NCI-H510A treated with DMSO at 0.1 percent for 48 hours (cell line): Measurements from ENCODE around the gene STRN3.
"Not testable (repeated sequence)": the region's sequence is repeated elsewhere in the genome, so short reads cannot be mapped to it uniquely, and the experiment has no call there.

Source experiments
- DNase-seq: peaks from one replicate; lab custom pipeline; 2025; lab: John Stamatoyannopoulos, UW

Gene STRN3

GRCh38 chr14:31001339-31001658 lies 24.9 kb downstream of the STRN3 start:
- DNase-seq: no peak

GRCh38 chr14:31000629-31001338 lies 25.4 kb downstream of the STRN3 start:
- no peak for DNase-seq

DNA sequence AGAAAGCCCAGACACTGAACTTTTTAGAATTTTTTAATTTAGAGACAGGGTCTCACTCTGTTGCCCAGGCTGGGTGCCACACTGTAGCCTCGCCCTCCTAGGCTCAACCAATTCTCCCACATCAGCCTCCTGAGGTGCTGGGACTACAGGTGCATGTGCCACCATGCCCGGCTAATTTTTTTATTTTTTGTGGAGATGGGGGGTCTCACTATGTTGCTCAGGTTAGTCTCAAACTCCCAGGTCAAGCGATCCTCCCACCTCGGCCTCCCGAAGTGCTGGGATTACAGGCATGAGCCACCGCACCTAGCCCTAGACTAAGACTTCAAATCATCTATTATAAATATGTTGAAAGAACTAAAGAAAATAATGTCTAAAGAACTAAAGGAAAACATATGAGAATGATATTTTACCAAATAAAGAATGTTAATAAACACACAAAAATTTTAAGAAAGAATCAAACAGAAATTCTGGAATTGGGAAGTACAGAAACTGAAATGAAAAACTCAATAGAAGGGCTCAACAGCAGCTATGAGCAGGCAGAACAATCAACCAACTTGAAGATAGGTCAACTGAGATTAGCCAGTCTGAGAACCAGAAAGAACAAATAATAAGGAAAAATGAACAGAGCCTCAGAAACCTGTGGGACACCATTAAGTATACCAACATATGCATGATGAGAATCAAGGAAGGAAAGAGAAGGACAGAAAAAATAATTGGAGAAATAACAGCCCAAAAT lies 27.0 kb downstream of the STRN3 start:
- no peak for DNase-seq

DNA sequence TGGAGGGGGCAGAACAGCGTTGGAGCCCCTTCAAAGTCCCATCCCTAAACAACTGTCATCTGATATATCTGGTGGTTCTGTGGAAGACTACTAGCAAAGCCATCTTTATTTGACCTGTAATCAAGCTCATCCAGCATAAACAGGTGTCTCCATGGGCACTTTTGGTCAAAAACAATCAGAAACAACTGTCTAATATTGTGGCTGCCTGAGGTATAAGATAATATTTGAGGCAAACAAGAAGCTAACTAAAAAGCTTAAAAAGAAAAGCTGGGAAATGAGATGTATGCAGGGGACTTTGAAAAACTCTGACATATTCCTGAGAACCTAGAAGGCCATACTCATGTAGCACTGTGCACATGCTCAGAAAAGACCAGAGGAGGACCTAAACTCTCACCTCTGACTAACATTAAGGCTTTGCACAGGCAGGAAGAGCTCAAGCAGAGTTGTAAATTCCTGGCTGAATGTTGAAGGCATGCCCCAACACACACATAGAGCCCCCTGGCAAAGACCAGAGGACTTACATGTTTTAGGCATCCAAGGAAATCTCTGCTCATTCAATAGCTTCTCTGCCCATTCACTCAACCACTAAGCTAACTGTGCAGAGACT lies 28.0 kb downstream of the STRN3 start:
- no peak for DNase-seq

DNA sequence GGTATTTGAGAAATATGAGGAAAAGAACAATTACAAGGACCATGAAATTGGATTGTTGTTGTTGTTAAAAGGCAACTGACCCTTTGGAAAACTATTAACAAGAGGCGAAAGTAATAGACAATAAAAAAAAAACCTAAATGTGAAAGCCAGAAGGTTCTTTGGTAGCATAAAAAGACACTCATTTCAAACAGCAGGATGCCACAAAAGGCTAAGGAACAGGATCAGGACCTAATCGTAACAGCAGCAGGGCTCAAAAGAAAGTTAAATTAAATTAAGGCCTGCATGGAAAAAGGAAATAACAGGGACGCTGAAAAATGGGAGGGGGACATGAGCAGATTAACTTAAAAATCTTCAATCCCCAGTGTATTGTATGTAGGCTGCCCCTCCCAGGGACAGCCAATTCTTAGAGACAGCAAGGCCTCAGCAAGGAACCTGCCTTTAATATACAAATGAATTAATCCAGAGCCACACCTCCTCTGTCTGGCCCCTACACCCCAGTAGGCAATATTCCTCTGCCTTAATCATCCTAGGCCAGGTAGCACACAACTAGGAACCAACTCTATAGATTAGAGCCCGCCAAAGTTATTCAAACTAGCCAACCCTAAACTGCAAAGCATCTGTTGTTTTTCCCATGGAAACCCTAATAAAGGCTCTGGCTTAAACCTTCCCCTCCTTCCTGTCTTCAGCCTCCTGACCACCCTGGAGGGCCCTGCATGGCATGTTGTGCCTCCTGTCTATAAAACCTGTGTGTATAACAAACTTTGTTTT lies 29.1 kb downstream of the STRN3 start:
- DNase-seq: no peak

DNA sequence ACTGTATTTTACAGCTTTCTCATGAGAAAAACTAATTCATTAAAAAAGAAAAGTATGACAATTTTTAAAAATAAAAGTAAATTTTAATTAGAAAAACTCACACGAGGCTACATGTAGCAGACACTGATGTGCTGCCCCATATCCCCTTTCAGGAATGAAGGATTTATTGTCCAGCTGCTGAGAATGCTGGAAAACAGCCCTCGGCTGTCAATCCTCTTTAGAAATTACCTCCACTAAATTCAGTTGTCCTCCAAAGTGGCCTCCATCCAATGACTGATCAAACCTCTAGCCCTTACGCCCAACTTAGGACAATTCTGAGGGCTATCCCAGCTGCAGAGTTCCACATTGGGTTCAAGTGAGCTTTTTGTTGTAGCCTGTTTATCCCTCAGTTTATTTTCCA lies 30.5 kb downstream of the STRN3 start:
- no peak for DNase-seq

DNA sequence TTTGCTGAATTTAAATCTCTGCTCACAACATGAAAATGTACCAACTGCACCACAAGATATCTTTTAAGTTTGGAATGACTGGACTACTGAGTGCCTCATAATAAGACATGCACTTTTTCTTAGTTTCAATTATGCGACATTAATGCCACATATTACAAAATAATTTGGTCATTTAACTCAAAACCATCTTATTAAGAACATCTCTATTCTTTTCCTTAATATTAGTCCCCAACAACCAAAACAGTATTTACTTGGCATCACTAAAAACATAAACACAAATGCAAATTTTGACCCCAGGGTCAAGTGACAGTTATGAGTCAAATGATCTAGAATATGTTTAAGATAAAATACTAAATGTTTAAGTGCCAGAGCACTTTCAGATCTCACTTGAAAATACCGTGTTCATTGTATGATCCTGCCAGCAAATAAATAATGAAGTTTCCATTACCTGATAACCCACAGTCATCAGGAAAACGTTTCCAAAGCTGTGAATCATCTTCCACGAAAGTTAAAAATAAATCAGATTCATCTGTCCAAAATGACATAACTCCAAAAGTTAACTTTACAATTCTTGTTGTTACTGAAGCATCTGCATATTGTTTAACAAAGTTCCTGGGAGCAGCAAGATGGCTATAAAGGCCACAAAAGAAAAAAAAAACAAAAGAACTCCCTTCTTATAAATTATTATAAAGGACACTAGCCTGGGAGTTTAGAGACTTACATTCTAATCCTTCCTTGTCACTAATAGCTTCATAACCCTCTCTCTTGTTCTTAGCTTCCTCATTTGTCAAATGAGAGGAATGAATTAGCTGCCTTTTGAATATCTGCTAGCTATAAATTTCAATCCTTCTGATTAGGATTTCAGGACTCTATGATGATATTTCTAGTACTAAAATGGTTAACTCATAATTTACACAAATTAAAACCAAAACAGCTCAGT lies 31.2 kb downstream of the STRN3 start:
- DNase-seq: no peak

- DNase-seq: no peak
Measured at GRCh38 chr14:30993071-30993470, 33.1 kb downstream of the STRN3 start.

DNA sequence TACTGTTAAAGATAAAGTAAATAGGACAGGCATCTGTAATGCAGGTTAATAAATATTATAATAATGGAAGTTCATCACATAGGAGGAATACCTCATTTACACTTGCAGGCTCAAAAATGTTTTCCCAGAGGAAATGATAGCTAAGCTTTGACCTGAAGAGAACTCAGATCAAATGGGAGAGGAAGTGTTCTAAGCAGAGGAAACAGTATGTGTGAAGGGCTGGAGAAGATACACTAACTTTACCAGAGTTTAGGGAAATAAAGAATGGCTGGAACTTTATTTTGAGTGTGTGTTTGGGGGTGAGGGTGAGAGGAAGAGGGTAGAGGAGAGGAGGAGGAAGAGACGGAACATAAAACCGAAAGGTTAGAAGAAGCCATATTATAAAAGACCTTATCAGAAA lies 34.8 kb downstream of the STRN3 start:
- no peak for DNase-seq

DNA sequence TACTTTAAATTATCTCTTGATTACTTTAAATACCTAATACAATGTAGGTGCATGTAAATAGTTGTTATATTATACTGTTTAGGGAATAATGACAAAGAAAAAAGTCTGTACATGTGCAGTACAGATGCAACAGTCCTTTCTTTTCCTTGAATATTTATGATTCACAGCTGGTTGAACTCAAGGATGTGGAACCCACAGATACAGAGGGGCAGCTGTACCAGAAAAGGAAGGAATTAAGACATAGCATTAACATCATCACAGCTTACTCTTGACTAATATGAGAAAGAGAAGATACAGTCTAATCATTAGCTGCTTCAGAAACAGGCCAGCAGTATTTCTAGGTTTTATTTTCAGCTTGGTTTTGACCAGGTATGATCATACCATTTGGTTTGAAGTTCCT lies 35.4 kb downstream of the STRN3 start:
- DNase-seq: no peak

- no peak for DNase-seq
Measured at GRCh38 chr14:30988509-30988908, 37.7 kb downstream of the STRN3 start.

- DNase-seq: no peak
Measured at GRCh38 chr14:30985796-30986195, 40.4 kb downstream of the STRN3 start.

GRCh38 chr14:30983858-30984257 lies 42.3 kb downstream of the STRN3 start:
- DNase-seq: no peak

DNA sequence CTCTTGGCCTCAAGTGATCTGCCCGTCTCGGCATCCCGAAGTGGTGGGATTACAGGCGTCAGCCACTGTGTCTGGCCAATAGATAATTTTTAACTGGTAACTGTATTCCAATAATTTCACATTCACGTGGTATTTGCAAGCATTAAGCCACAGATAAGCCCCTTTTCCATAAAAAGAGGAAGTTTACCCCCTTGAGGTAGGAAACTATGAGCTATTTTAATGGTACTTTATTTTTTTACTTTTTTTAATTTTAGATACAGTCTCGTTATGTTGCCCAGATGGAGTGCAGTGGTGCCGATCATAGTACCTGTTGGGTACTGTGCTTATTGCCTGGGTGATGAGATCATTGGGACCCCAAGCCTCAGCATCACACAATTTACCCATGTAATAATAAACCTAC lies 43.6 kb downstream of the STRN3 start:
- no peak for DNase-seq

DNA sequence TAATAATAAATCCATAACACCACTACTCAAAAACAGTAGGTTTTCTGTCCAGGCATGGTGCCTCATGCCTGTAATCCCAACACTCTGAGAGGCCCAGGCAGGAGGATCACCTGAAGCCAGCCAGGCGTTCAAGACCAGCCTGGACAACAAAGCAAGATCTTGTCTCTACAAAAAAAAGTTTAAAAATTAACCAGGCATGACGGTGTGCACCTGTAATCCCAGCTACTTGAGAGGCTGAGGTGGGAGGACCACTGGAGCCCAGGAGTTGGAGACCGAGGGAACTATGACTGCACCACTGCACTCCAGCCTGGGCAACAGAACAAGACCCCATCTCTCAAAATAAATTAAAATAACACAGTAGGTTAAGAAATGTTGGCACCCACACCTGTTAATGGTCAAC lies 45.2 kb downstream of the STRN3 start:
- DNase-seq: no peak

DNA sequence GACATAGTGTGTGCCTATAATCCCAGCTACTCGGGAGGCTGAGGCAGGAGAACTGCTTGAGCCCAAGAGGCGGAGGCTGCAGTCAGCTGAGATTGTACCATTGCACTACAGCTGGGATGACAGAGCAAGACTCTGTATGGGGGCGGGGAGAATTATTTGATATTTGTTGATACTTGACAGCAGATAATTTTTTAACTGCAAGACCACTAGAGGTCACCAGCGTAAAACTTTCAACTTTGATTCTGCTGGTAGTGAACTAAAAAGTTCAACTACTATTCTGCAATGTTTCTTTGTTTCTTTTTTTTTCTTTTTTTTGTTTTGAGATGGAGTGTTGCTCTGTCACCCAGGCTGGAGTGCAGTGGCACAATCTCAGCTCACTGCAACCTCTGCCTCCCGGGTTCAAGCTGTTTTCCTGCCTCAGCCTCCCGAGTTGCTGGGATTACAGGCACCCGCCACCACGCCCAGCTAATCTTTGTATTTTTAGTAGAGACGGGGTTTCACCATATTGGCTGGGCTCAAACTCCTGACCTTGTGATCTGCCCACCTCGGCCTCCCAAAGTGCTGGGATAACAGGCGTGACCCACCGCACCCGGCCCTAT lies 46.0 kb downstream of the STRN3 start:
- DNase-seq: peak; percentile 26

DNA sequence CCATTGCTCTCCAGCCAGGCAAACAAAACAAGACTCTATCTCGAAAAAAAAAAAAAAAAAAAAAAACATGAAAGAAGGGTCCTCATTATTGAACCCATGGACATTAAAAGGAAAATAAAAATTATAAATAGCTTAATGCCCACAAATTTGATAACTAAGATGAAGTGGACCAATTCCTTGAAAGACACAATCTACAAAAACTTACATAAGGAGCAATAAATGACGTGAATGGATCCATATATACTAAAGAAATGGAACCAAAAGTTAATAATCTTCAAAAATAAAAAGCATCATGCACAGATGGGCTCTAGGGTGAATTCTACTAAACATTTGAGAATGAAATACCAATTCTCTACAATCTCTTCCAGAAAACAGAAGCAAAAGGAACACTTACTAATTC lies 48.4 kb downstream of the STRN3 start:
- no peak for DNase-seq

DNA sequence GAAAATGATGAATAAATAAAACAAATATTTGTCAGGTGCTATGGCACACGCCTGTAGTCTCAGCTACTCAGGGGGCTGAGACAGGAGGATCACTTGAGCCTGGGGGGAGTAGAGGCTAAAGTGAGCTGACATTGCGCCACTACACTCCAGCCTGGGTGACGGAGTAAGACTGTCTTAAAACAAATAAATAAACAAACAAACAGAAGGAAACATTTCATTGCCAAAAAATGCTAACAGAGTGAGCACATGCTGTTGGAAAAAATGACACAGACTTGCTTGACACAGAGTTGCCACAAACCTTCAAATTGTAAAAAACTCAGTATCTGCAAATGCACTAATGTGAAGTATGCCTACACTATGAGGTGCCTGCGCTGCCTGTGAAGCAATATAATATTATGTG lies 51.6 kb downstream of the STRN3 start:
- DNase-seq: no peak

- DNase-seq: no peak
Measured at GRCh38 chr14:30972882-30973582, 53.1 kb downstream of the STRN3 start.

DNA sequence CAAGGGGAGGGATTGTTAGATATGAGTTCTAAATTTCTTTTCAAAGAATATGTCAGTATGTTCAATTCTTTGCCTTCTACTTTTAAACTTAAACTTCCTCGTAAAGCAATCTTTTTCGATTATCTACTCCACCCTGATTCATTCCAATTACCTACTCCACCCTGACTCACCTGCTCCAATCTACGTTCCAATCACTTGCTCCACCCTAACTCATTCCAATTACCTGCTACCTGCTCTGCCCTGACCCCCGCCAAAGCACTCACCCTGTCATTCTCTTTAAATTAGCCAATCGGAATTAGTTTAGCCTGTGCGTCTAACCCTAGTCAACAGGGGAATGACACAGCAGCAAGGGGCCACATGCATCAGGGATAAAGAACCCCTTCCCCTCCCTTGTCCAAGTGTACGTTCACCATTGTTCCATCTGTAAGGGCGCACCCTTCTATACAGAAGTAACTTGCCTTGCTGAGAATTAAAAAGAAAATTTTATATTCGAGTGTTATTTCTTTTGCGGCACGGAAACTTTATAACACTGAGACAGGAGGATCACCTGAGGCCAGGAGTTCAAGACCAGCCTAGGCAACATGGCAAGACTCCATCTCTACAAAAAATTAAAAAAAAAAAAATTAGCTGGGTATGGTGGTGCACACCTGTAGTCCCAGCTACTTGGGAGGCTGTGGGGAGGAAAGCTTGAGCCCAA lies 54.0 kb downstream of the STRN3 start:
- not testable (repeated sequence) for DNase-seq
